Measurements from ENCODE around the gene IL1R1. TPM values are rescaled to one million over a fixed set of nuclear protein-coding genes. Genes with fewer than 3 reads are reported as not detected.

The IL1R1 gene
- total and polyA plus RNA-seq, 11 donors = 10.9 to 49.0 (median 19.6) TPM

- Histone ChIP-seq H3K4me1 (peaks cover 0 to 20% (median 0%) of the 10 kb centered on the region in 12 donors), H3K4me3 (no peak overlapping the region), H3K27ac (no peak overlapping the region), H3K9me3 (peaks cover 0 to 11% (median 0%) of the 10 kb centered on the region in 12 donors), H3K36me3 (no peaks in the 10 kb centered on the region), H3K27me3 (no peaks in the 10 kb centered on the region)
- TF ChIP-seq CTCF (IDR thresholded peaks at IDR 0.05) (no peak), POLR2A (IDR thresholded peaks at IDR 0.05) (no peak)
- 85 to 93% (median 92%) methylated on average over 5 of the region's 5 CpGs for WGBS, 4 donors
- ATAC-seq (no peak), DNase-seq (no peak)
- intact Hi-C loops (cut with DNase I) = no loop called here
Measured at GRCh38 chr2:102131564-102131963, 11.0 kb upstream of the IL1R1 start.

GRCh38 chr2:102137138-102137537 is 5.4 kb upstream of the IL1R1 start:
- no peak for DNase-seq
- TF ChIP-seq CTCF (IDR thresholded peaks at IDR 0.05) = no peak
- no peak for TF ChIP-seq POLR2A (IDR thresholded peaks at IDR 0.05)
- peaks cover 0 to 3% (median 0%) of the 10 kb centered on the region in 12 donors for H3K9me3 ChIP-seq
- 93 to 96% (median 95%) methylated on average over 2 of the region's 2 CpGs for WGBS, 4 donors
- H3K27ac ChIP-seq = no peak overlapping the region
- H3K4me1 ChIP-seq = peaks cover 0 to 33% (median 12%) of the 10 kb centered on the region in 12 donors
- no peak overlapping the region for H3K4me3 ChIP-seq
- H3K27me3 ChIP-seq = no peaks in the 10 kb centered on the region
- no peak for ATAC-seq
- no peaks in the 10 kb centered on the region for H3K36me3 ChIP-seq
- intact Hi-C loops (cut with DNase I) = no loop called here

GRCh38 chr2:102138331-102138730 is 4.2 kb upstream of the IL1R1 start:
- intact Hi-C loops (cut with DNase I) = no loop called here

GRCh38 chr2:102139851-102140250 is 2.7 kb upstream of the IL1R1 start:
- Histone ChIP-seq H3K4me3 (no peak overlapping the region), H3K27me3 (no peaks in the 10 kb centered on the region), H3K4me1 (peaks cover 0 to 38% (median 14%) of the 10 kb centered on the region in 12 donors), H3K9me3 (peaks cover 0 to 3% (median 0%) of the 10 kb centered on the region in 12 donors), H3K27ac (no peak overlapping the region), H3K36me3 (peaks cover 0 to 4% (median 0%) of the 10 kb centered on the region in 9 donors)
- TF ChIP-seq POLR2A (IDR thresholded peaks at IDR 0.05) = no peak
- TF ChIP-seq CTCF (IDR thresholded peaks at IDR 0.05) = no peak
- ATAC-seq (no peak), DNase-seq (no peak)
- intact Hi-C loops (cut with DNase I) = loop anchor here in 4 of 10 donors (5.0 kb wide), 4 partner anchors 58 to 118 kb away; no protein-coding TSS in a partner anchor
- 77 to 91% (median 86%) methylated on average over 1 of the region's 1 CpG for WGBS, 4 donors

More at GRCh38 chr2:102138331-102138730, 4.2 kb upstream of the IL1R1 start:
- ATAC-seq = no peak
- Histone ChIP-seq H3K9me3 (no peaks in the 10 kb centered on the region), H3K4me1 (peaks cover 0 to 34% (median 13%) of the 10 kb centered on the region in 12 donors), H3K27me3 (no peaks in the 10 kb centered on the region), H3K36me3 (no peaks in the 10 kb centered on the region), H3K4me3 (no peak overlapping the region), H3K27ac (no peak overlapping the region)
- 72 to 80% (median 79%) methylated on average over 4 of the region's 4 CpGs for WGBS, 4 donors
- TF ChIP-seq CTCF (IDR thresholded peaks at IDR 0.05) (no peak), POLR2A (IDR thresholded peaks at IDR 0.05) (no peak)
- DNase-seq = no peak
